Measurements from ENCODE around the gene UBE2D2. TPM values are rescaled to one million over a fixed set of nuclear protein-coding genes. Genes with fewer than 3 reads are reported as not detected.

UBE2D2 gene
- total RNA-seq, 6 experiments from 2014 or later = 38.3 to 68.3 (median 53.1) TPM

DNA sequence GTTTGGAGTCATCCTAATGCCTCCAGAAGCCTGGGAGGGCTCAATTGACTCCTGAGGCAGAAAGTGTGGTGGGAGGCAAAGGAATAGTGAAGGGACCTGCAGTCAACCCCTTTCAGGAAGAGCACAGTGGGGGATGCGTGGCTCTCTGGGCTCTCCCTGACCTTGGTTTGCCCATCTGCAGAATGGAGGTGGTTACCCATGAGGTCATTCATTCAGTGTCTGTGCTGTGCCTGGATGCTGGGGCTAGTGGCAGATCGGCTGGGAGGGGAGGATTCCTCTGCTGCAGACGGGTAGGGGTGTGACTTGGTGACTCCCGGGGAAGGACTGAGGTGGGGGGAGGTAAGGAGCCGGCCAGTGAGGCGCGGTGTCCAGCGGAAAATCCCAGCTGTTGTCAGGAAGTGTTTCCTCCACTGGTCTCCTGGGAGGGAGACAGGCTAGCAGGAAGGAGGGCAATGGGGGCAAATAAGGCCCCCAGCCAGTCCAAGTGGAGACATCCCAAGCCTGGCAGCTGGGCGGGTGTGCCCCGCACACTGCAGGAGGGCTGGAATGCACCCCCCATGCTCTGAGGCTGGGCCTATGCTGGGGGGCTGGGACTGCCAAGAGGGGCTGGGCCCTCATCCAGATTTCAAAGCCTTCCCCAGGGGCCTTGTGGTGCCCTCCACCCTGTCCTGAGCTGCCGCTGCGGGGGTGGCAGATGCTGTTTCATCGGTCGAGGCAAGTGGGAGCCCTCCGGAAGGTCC lies 98.0 kb downstream of the UBE2D2 start:
- TF ChIP-seq, protein P1, sequence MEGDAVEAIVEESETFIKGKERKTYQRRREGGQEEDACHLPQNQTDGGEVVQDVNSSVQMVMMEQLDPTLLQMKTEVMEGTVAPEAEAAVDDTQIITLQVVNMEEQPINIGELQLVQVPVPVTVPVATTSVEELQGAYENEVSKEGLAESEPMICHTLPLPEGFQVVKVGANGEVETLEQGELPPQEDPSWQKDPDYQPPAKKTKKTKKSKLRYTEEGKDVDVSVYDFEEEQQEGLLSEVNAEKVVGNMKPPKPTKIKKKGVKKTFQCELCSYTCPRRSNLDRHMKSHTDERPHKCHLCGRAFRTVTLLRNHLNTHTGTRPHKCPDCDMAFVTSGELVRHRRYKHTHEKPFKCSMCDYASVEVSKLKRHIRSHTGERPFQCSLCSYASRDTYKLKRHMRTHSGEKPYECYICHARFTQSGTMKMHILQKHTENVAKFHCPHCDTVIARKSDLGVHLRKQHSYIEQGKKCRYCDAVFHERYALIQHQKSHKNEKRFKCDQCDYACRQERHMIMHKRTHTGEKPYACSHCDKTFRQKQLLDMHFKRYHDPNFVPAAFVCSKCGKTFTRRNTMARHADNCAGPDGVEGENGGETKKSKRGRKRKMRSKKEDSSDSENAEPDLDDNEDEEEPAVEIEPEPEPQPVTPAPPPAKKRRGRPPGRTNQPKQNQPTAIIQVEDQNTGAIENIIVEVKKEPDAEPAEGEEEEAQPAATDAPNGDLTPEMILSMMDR (IDR thresholded peaks at IDR 0.05) = no peak
- no peak for TF ChIP-seq POLR2A (IDR thresholded peaks at IDR 0.05)
- peaks cover 0 to 98% (median 62%) of the 10 kb centered on the region in 4 donors for H3K4me1 ChIP-seq
- no peaks in the 10 kb centered on the region for H3K27me3 ChIP-seq
- intact Hi-C loops (cut with DNase I) = no loop called here
- 17% methylated on average over 2 of the region's 15 CpGs for WGBS (ENCODE audit: insufficient coverage, low coverage, low lambda C conversion rate, missing lambda C conversion rate)
- DNase-seq (no peak), ATAC-seq (peak; percentile 2 to 24 (median 10))
- no peaks in the 10 kb centered on the region for H3K9me3 ChIP-seq
- H3K27ac ChIP-seq = peak overlapping the region; percentile 44 to 69 (median 67)
- H3K36me3 ChIP-seq = no peaks in the 10 kb centered on the region
- H3K4me3 ChIP-seq = peak overlapping the region; percentile 7 to 14 (median 10)

- 10% methylated on average over 5 of the region's 13 CpGs for WGBS (ENCODE audit: insufficient coverage, low coverage, low lambda C conversion rate, missing lambda C conversion rate)
- no peaks in the 10 kb centered on the region for H3K36me3 ChIP-seq
- DNase-seq = no peak
These were observed 98.6 kb downstream of the UBE2D2 start for GRCh38 chr5:139659695-139660101.

GRCh38 chr5:139660105-139660922 lies 99.2 kb downstream of the UBE2D2 start:
- intact Hi-C loops (cut with DNase I) = no loop called here
- Histone ChIP-seq H3K4me1 (peaks cover 0 to 98% (median 58%) of the 10 kb centered on the region in 4 donors), H3K27ac (peak overlapping the region; percentile 44 to 69 (median 67)), H3K36me3 (no peaks in the 10 kb centered on the region), H3K4me3 (peak overlapping the region in 1 of 3 donors; percentile 10), H3K9me3 (no peaks in the 10 kb centered on the region), H3K27me3 (no peaks in the 10 kb centered on the region)
- TF ChIP-seq POLR2A (IDR thresholded peaks at IDR 0.05) = peak; percentile 55
- TF ChIP-seq, protein P1 (IDR thresholded peaks at IDR 0.05) = no peak
- ATAC-seq = peak; percentile 52 to 67 (median 56)
- WGBS (ENCODE audit: insufficient coverage, low coverage, low lambda C conversion rate, missing lambda C conversion rate) = 20% methylated on average over 1 of the region's 14 CpGs
- DNase-seq = peak; percentile 80 to 89 (median 88)

More at GRCh38 chr5:139659695-139660101, 98.6 kb downstream of the UBE2D2 start:
- intact Hi-C loops (cut with DNase I) = no loop called here
- Histone ChIP-seq H3K9me3 (no peaks in the 10 kb centered on the region), H3K27ac (peak overlapping the region; percentile 44 to 69 (median 67)), H3K27me3 (no peaks in the 10 kb centered on the region), H3K4me1 (peaks cover 0 to 98% (median 60%) of the 10 kb centered on the region in 4 donors), H3K4me3 (peak overlapping the region; percentile 7 to 14 (median 10))
- no peak for ATAC-seq
- TF ChIP-seq, protein P1 (IDR thresholded peaks at IDR 0.05) = no peak
- TF ChIP-seq POLR2A (IDR thresholded peaks at IDR 0.05) = no peak

DNA sequence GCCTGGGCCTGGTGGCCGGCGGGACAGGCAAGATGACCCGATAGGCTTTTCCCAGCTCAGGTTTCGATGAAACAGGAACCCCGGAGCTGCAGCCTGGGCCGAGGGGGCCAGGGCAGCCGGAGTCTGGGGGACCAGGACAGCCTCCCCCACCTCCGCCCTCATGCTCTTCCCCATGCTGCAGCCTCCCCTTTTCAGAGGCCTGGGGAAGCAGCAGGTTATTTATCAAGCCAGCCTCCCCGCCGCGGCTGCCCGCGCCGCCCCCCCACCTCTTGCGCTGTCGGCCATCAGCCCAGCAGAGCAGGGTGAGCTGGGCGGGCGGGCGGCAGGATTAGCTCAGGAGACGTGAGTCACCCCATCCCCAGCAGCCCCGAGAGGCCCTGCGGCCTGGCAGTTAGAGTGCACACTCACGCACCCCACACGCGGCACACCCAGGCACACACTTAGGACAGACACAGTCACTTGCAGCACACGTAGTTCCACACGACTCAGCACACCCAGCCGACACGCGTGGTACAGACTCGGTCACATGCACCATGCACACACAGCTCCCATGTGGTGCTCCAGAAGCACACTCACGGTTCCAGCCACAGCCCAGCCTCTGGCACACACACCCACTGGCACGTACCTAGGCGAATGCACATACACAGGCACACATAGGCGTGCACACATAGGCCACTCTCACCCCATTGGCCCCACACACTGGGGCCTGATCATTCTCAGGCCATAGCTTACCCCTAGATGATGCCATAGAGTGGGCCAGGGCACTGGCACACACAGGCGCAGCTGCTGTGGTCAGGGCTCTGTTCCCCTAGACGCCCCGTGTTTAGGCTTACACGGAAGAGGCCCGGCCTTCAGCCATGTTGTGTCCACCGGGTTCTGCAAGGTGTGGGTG lies 100.0 kb downstream of the UBE2D2 start:
- no peak overlapping the region for H3K4me3 ChIP-seq
- TF ChIP-seq, protein P1 (IDR thresholded peaks at IDR 0.05) = no peak
- TF ChIP-seq POLR2A (IDR thresholded peaks at IDR 0.05) = no peak
- intact Hi-C loops (cut with DNase I) = no loop called here
- ATAC-seq (peak in 1 of 4 donors; percentile 15), DNase-seq (peak in 1 of 3 donors; percentile 72)
- H3K27ac ChIP-seq = peak overlapping the region; percentile 20 to 69 (median 67)
- peaks cover 0 to 98% (median 58%) of the 10 kb centered on the region in 4 donors for H3K4me1 ChIP-seq
- H3K36me3 ChIP-seq = no peaks in the 10 kb centered on the region
- no peaks in the 10 kb centered on the region for H3K9me3 ChIP-seq
- H3K27me3 ChIP-seq = no peaks in the 10 kb centered on the region
- WGBS (ENCODE audit: insufficient coverage, low coverage, low lambda C conversion rate, missing lambda C conversion rate) = 40% methylated on average over 2 of the region's 41 CpGs
